HepG2 (cell line): Measurements from ENCODE around the gene CRLF1. TPM values are rescaled to one million over a fixed set of nuclear protein-coding genes. Genes with fewer than 3 reads are reported as not detected.

Experiments used
- CCDC6 ChIP-seq: sonication (generic); formaldehyde crosslinking; IDR thresholded peaks from 2 replicates; pipeline ENCODE4 v1.8.1; 2022; ENCODE audit warnings: mild to moderate bottlenecking, missing genetic modification reagents, moderate library complexity
- CTCF ChIP-seq: sonication (generic); formaldehyde crosslinking; IDR thresholded peaks from 2 replicates; pipeline ENCODE4 v1.5.0; 2020; ENCODE audit warnings: mild to moderate bottlenecking, missing genetic modification reagents, moderate library complexity
- ETS1 ChIP-seq: sonication (generic); formaldehyde crosslinking; IDR thresholded peaks from 2 replicates; pipeline ENCODE4 v1.4.0; 2020; ENCODE audit warnings: missing genetic modification reagents
- GFI1 ChIP-seq: sonication (generic); formaldehyde crosslinking; IDR thresholded peaks from 2 replicates; pipeline ENCODE4 v1.5.0; 2020; ENCODE audit warnings: missing genetic modification reagents, mild to moderate bottlenecking, borderline replicate concordance
- GPBP1L1 ChIP-seq: sonication (generic); formaldehyde crosslinking; IDR thresholded peaks from 2 replicates; pipeline ENCODE4 v1.5.0; 2020; ENCODE audit warnings: mild to moderate bottlenecking, missing genetic modification reagents
- HDAC2 ChIP-seq: sonication (generic); formaldehyde crosslinking; IDR thresholded peaks from 2 replicates; pipeline ENCODE4 v1.4.0; 2020; ENCODE audit warnings: missing genetic modification reagents
- HOXA3 ChIP-seq: sonication (generic); formaldehyde crosslinking; IDR thresholded peaks from 2 replicates; pipeline ENCODE4 v1.5.0; 2020; ENCODE audit warnings: missing genetic modification reagents
- HOXA5 ChIP-seq: sonication (generic); formaldehyde crosslinking; IDR thresholded peaks from 2 replicates; pipeline ENCODE4 v1.4.0; 2020; ENCODE audit warnings: missing genetic modification reagents
- HOXA9 ChIP-seq: sonication (generic); formaldehyde crosslinking; IDR thresholded peaks from 2 replicates; pipeline ENCODE4 v1.8.1; 2022; ENCODE audit warnings: missing genetic modification reagents, mild to moderate bottlenecking, moderate library complexity, borderline replicate concordance
- ISL2 ChIP-seq: sonication (generic); formaldehyde crosslinking; IDR thresholded peaks from 2 replicates; pipeline ENCODE4 v1.5.0; 2020; ENCODE audit warnings: missing genetic modification reagents
- MAX ChIP-seq: IDR thresholded peaks from 2 replicates; pipeline ENCODE4 v1.6.1; 2012; ENCODE audit warnings: inconsistent platforms
- RARA ChIP-seq: IDR thresholded peaks from 2 replicates; pipeline ENCODE4 v1.6.1; 2016; ENCODE audit warnings: missing genetic modification reagents, missing compliant biosample characterization
- RFX3 ChIP-seq: IDR thresholded peaks from 2 replicates; pipeline ENCODE4 v1.6.1; 2016; ENCODE audit warnings: missing biosample characterization, missing genetic modification reagents
- SIX4 ChIP-seq: sonication (generic); formaldehyde crosslinking; IDR thresholded peaks from 2 replicates; pipeline ENCODE4 v1.4.0; 2020; ENCODE audit warnings: missing genetic modification reagents
- SMARCC2 ChIP-seq: fragments of 450-650 bp; IDR thresholded peaks from 2 replicates; pipeline ENCODE4 v1.6.1; 2017; ENCODE audit warnings: antibody characterized with exemption, mild to moderate bottlenecking
- SRSF4 ChIP-seq: fragments of 200-400 bp; formaldehyde crosslinking; IDR thresholded peaks from one replicate; pipeline ENCODE4 v1.6.1; 2018; ENCODE audit warnings: mild to moderate bottlenecking, low read depth, low read length, moderate library complexity; ENCODE audit not compliant: poor library complexity, severe bottlenecking
- TERF1 ChIP-seq: sonication (generic); formaldehyde crosslinking; IDR thresholded peaks from 2 replicates; pipeline ENCODE4 v1.8.0; 2022; ENCODE audit warnings: mild to moderate bottlenecking, missing genetic modification reagents, moderate library complexity
- ZFP36L2 ChIP-seq: sonication (generic); formaldehyde crosslinking; IDR thresholded peaks from 2 replicates; pipeline ENCODE4 v1.4.0; 2020; ENCODE audit warnings: missing genetic modification reagents
- ZMYM3 ChIP-seq: sonication (generic); formaldehyde crosslinking; IDR thresholded peaks from 2 replicates; pipeline ENCODE4 v1.5.1; 2020; ENCODE audit warnings: mild to moderate bottlenecking, missing genetic modification reagents
- ZNF101 ChIP-seq: sonication (generic); formaldehyde crosslinking; IDR thresholded peaks from 2 replicates; pipeline ENCODE4 v1.4.0; 2020; ENCODE audit warnings: mild to moderate bottlenecking, low read depth, missing genetic modification reagents, borderline replicate concordance
- ZNF441 ChIP-seq: sonication (generic); formaldehyde crosslinking; IDR thresholded peaks from 2 replicates; pipeline ENCODE4 v1.7.0; 2021; ENCODE audit warnings: missing genetic modification reagents, borderline replicate concordance
- ZNF550 ChIP-seq: sonication (generic); formaldehyde crosslinking; IDR thresholded peaks from 2 replicates; pipeline ENCODE4 v1.4.0; 2020; ENCODE audit warnings: mild to moderate bottlenecking, missing genetic modification reagents, borderline replicate concordance
- ZNF639 ChIP-seq: conservative IDR thresholded peaks from 2 replicates; pipeline ENCODE4 v1.6.1; 2018; ENCODE audit warnings: missing genetic modification reagents
- polyA plus RNA-seq, 8 experiments: library from polyadenylated mRNA; depleted of rRNA in 3 of 8; stranded (reverse) in 7 of 8; unstranded in 1 of 8; fragments of >200 nt; fragmentation: Illumina TruSeq in 4 of 8; extraction: Trizol in 4 of 8; gene quantifications; 2 replicates each; pipeline versions ENCODE4 v1.2.1 to v1.2.3, GENCODE V29; 2011 to 2016; ENCODE audit warnings: low read depth in 4 of 8, missing spikeins in 1 of 8, mixed read lengths in 1 of 8; ENCODE audit not compliant: insufficient read depth in 1 of 8
- total RNA-seq, 5 experiments: library from RNA; depleted of rRNA; stranded (reverse); fragments of >200 nt; fragmentation: Illumina TruSeq; extraction: Trizol; gene quantifications; 2 replicates each; pipeline ENCODE4 v1.2.3, GENCODE V29; 2016; ENCODE audit warnings: low read depth in 1 of 5

Gene CRLF1
- total and polyA plus RNA-seq, 2 of the 13 experiments (the other 11 are each of a cell fraction or from before 2014, with no cell fraction given) = 217 to 296 TPM

- TF ChIP-seq TERF1 (CRISPR knock-in tag) (no peak), ZFP36L2 (CRISPR knock-in tag) (no peak), RARA (CRISPR knock-in tag) (peak; percentile 71), HDAC2 (peak; percentile 89), ZNF441 (CRISPR knock-in tag) (peak; percentile 52; the same call in 1 of the 2 replicates), ZNF639 (CRISPR knock-in tag) (peak; percentile 94), ETS1 (0 out of 2 replicates have a peak, but pooled peaks have one; percentile 48), ZNF101 (CRISPR knock-in tag) (no peak), HOXA5 (CRISPR knock-in tag) (peak; percentile 71), GFI1 (peak; percentile 59; the same call in 1 of the 2 replicates), SMARCC2 (no peak), HOXA9 (CRISPR knock-in tag) (no peak), RFX3 (CRISPR knock-in tag) (no peak), ZNF550 (CRISPR knock-in tag) (no peak), CCDC6 (CRISPR knock-in tag) (peak; percentile 67; the same call in 1 of the 2 replicates), GPBP1L1 (CRISPR knock-in tag) (no peak), ZMYM3 (CRISPR knock-in tag) (no peak; the same call in 1 of the 2 replicates), SRSF4 (peak; percentile 53), CTCF (CRISPR knock-in tag) (peak; percentile 48), MAX (peak; percentile 100), HOXA3 (peak; percentile 100), SIX4 (CRISPR knock-in tag) (peak; percentile 95), ISL2 (peak; percentile 53; the same call in 1 of the 2 replicates)
Observed at GRCh38 chr19:18571564-18572344, 34.8 kb downstream of the CRLF1 start, which contains the start of gene UBA52 (continued).
